ENCODE data around the gene TPSAB1. TPM values are rescaled to one million over a fixed set of nuclear protein-coding genes. Genes with fewer than 3 reads are reported as not detected.
"Not testable (repeated sequence)": the region's sequence is repeated elsewhere in the genome, so short reads cannot be mapped to it uniquely, and the experiment has no call there.

TPSAB1 gene
- total RNA-seq, 1 experiment from 2014 or later, result not detected

- intact Hi-C loops (cut with micrococcal nuclease), result no loop called here
- H3K27ac ChIP-seq (ENCODE audit: low read length), result no peak overlapping the region
- no peak overlapping the region for H3K4me2 ChIP-seq (ENCODE audit: low read length)
- H3K36me3 ChIP-seq (ENCODE audit: low read depth, low read length), result no peaks in the 10 kb centered on the region
- H3F3A ChIP-seq (ENCODE audit: low read length, unreplicated experiment), result no peaks in the 10 kb centered on the region
- H3K4me1 ChIP-seq (ENCODE audit: insufficient read depth, low read length), result no peaks in the 10 kb centered on the region
- no peak overlapping the region for H2AFZ ChIP-seq (ENCODE audit: low read length)
- no peaks in the 10 kb centered on the region for H3K27me3 ChIP-seq (ENCODE audit: low read length)
- DNase-seq, result no peak
- no peak for TF ChIP-seq EZH2 (IDR thresholded peaks at IDR 0.05; ENCODE audit: low read length, unreplicated experiment)
- no peak for TF ChIP-seq EZH2phosphoT487 (IDR thresholded peaks at IDR 0.05; ENCODE audit: borderline replicate concordance, low read length)
- TF ChIP-seq CTCF (conservative IDR thresholded peaks at IDR 0.05; ENCODE audit: low read depth, low read length), result no peak
- ChIA-PET POLR2A (ENCODE audit: unreplicated experiment) (no interaction called here), CTCF (no interaction called here)
- no peak overlapping the region for H3K9ac ChIP-seq (ENCODE audit: low read length)
- no peak overlapping the region for H3K4me3 ChIP-seq (ENCODE audit: low read length)
- no peaks in the 10 kb centered on the region for H4K20me1 ChIP-seq (ENCODE audit: low read length)
- BruUV-seq (replicated peaks), result no TSS peak
- H3K9me2 ChIP-seq (replicated peaks; ENCODE audit: low read length), result no peaks in the 10 kb centered on the region
- H3K79me2 ChIP-seq (ENCODE audit: low read length), result no peaks in the 10 kb centered on the region
- no peak for ATAC-seq
- no peaks in the 10 kb centered on the region for H3K9me3 ChIP-seq (ENCODE audit: low read length)
These were observed 30.8 kb downstream of the TPSAB1 start for GRCh38 chr16:1271380-1271723.

GRCh38 chr16:1271724-1272413, 31.4 kb downstream of the TPSAB1 start:
- DNase-seq; BruUV-seq (replicated peaks): not testable (repeated sequence)

GRCh38 chr16:1272453-1273198, 32.1 kb downstream of the TPSAB1 start:
- no peaks in the 10 kb centered on the region for H3K27me3 ChIP-seq (ENCODE audit: low read length)
- H3K9me2 ChIP-seq (replicated peaks; ENCODE audit: low read length), result no peaks in the 10 kb centered on the region
- no peak overlapping the region for H3K9ac ChIP-seq (ENCODE audit: low read length)
- ChIA-PET POLR2A (ENCODE audit: unreplicated experiment) (no interaction called here), CTCF (no interaction called here)
- no peaks in the 10 kb centered on the region for H4K20me1 ChIP-seq (ENCODE audit: low read length)
- no peak for ATAC-seq
- no peak overlapping the region for H2AFZ ChIP-seq (ENCODE audit: low read length)
- DNase-seq, result no peak
- intact Hi-C loops (cut with micrococcal nuclease), result no loop called here
- no peaks in the 10 kb centered on the region for H3K4me1 ChIP-seq (ENCODE audit: insufficient read depth, low read length)
- no peaks in the 10 kb centered on the region for H3K36me3 ChIP-seq (ENCODE audit: low read depth, low read length)
- no peak overlapping the region for H3K4me2 ChIP-seq (ENCODE audit: low read length)
- TF ChIP-seq EZH2phosphoT487 (IDR thresholded peaks at IDR 0.05; ENCODE audit: borderline replicate concordance, low read length) (no peak), EZH2 (IDR thresholded peaks at IDR 0.05; ENCODE audit: low read length, unreplicated experiment) (no peak), CTCF (conservative IDR thresholded peaks at IDR 0.05; ENCODE audit: low read depth, low read length) (no peak)
- H3K79me2 ChIP-seq (ENCODE audit: low read length), result no peaks in the 10 kb centered on the region
- H3K9me3 ChIP-seq (ENCODE audit: low read length), result no peaks in the 10 kb centered on the region
- no TSS peak for BruUV-seq (replicated peaks)
- H3K27ac ChIP-seq (ENCODE audit: low read length), result no peak overlapping the region
- no peak overlapping the region for H3K4me3 ChIP-seq (ENCODE audit: low read length)
- no peaks in the 10 kb centered on the region for H3F3A ChIP-seq (ENCODE audit: low read length, unreplicated experiment)

More at GRCh38 chr16:1271724-1272413, 31.4 kb downstream of the TPSAB1 start:
- H3K4me3 ChIP-seq (ENCODE audit: low read length); ATAC-seq; H4K20me1 ChIP-seq (ENCODE audit: low read length); CTCF ChIA-PET; H3K9me2 ChIP-seq (replicated peaks; ENCODE audit: low read length); H3K9ac ChIP-seq (ENCODE audit: low read length); H3F3A ChIP-seq (ENCODE audit: low read length, unreplicated experiment); H3K27me3 ChIP-seq (ENCODE audit: low read length); POLR2A ChIA-PET (ENCODE audit: unreplicated experiment); H3K4me1 ChIP-seq (ENCODE audit: insufficient read depth, low read length); H3K27ac ChIP-seq (ENCODE audit: low read length); H3K4me2 ChIP-seq (ENCODE audit: low read length); H3K9me3 ChIP-seq (ENCODE audit: low read length); H2AFZ ChIP-seq (ENCODE audit: low read length); H3K79me2 ChIP-seq (ENCODE audit: low read length); intact Hi-C loops (cut with micrococcal nuclease); H3K36me3 ChIP-seq (ENCODE audit: low read depth, low read length): not testable (repeated sequence)

All from PC-3 (cell line).